Endodermal cell (in vitro differentiated cells): Measurements from ENCODE around the gene CHMP2A. TPM values are rescaled to one million over a fixed set of nuclear protein-coding genes. Genes with fewer than 3 reads are reported as not detected.
"Not testable (repeated sequence)": the region's sequence is repeated elsewhere in the genome, so short reads cannot be mapped to it uniquely, and the experiment has no call there.

Experiments used
- DNase-seq: peaks from one replicate; pipeline ENCODE4 v3.0.0-alpha.2; 2017
- H3K27ac ChIP-seq: 2 replicates; pipeline ENCODE4 v1.5.1; 2013; ENCODE audit warnings: mild to moderate bottlenecking, low read depth, low read length, moderate library complexity
- H3K27me3 ChIP-seq: 2 replicates; pipeline ENCODE4 v1.6.1; 2013; ENCODE audit warnings: mild to moderate bottlenecking, low read length, moderate library complexity; ENCODE audit not compliant: insufficient read depth, control insufficient read depth, poor library complexity, severe bottlenecking
- H3K36me3 ChIP-seq: 2 replicates; pipeline ENCODE4 v1.7.0; 2013; ENCODE audit warnings: mild to moderate bottlenecking, low read length, moderate library complexity; ENCODE audit not compliant: control insufficient read depth, insufficient read depth
- H3K4me1 ChIP-seq: one replicate; pipeline ENCODE4 v1.7.0; 2013; ENCODE audit warnings: low read length; ENCODE audit not compliant: control insufficient read depth, insufficient read depth
- H3K4me3 ChIP-seq: 2 replicates; pipeline ENCODE4 v1.5.1; 2013; ENCODE audit warnings: mild to moderate bottlenecking, low read length, moderate library complexity
- H3K9ac ChIP-seq: 2 replicates; pipeline ENCODE4 v1.6.1; 2013; ENCODE audit warnings: mild to moderate bottlenecking, low read length, moderate library complexity; ENCODE audit not compliant: poor library complexity, severe bottlenecking; ENCODE audit errors: extremely low read depth
- H3K9me3 ChIP-seq: 2 replicates; pipeline ENCODE4 v1.6.1; 2013; ENCODE audit warnings: mild to moderate bottlenecking, low read length, moderate library complexity; ENCODE audit not compliant: control insufficient read depth
- H3K27ac Mint-ChIP-seq: 2 replicates; pipeline ENCODE4 v1.8.0; 2020; ENCODE audit warnings: mixed read lengths
- H3K27me3 Mint-ChIP-seq: 2 replicates; pipeline ENCODE4 v1.8.0; 2021; ENCODE audit warnings: mild to moderate bottlenecking, mixed read lengths; ENCODE audit not compliant: insufficient read depth
- H3K36me3 Mint-ChIP-seq: 2 replicates; pipeline ENCODE4 v1.8.0; 2020; ENCODE audit warnings: low read depth, mixed read lengths
- H3K4me1 Mint-ChIP-seq: 2 replicates; pipeline ENCODE4 v1.8.0; 2020; ENCODE audit warnings: mixed read lengths
- H3K4me3 Mint-ChIP-seq: 2 replicates; pipeline ENCODE4 v1.8.0; 2020; ENCODE audit warnings: mild to moderate bottlenecking, moderate library complexity, mixed read lengths
- H3K9me3 Mint-ChIP-seq: 2 replicates; pipeline ENCODE4 v1.8.0; 2020; ENCODE audit warnings: mild to moderate bottlenecking, mixed read lengths
- CTCF ChIP-seq: fragments of 200-600 bp; sonication (generic); conservative IDR thresholded peaks from 2 replicates; pipeline ENCODE4 v1.5.0; 2021; ENCODE audit warnings: antibody characterized with exemption, mild to moderate bottlenecking
- WGBS, 2 experiments: methylation state at CpG; one replicate each; pipeline versions ENCODE4 v1.1.5 to v1.1.7; 2013; ENCODE audit warnings: missing lambda C conversion rate in 2 of 2, mixed read lengths in 1 of 2; ENCODE audit not compliant: insufficient coverage in 1 of 2, insufficient read length in 1 of 2; 5-methylcytosine and 5-hydroxymethylcytosine counted together
- total RNA-seq, 2 donors: library from RNA; stranded (reverse); fragmentation: NEBNext Ultra II Directional in 1 of 2; extraction: Animal tissue kit (Norgen Biotek cat#: 25700) in 1 of 2; gene quantifications; 2 replicates in 1 of 2; 3 replicates in 1 of 2; pipeline ENCODE4 v1.2.1, GENCODE V29; 2021

Gene CHMP2A
- total RNA-seq, 2 donors from 2014 or later: 97.7 to 147 TPM

- Histone ChIP-seq H3K4me3 (peak within 1 kb of the TSS; percentile 100), H3K9me3 (no peaks in the 10 kb centered on the region), H3K4me1 (peaks cover 4% of the 10 kb centered on the region), H3K27me3 (peaks cover 33% of the 10 kb centered on the region), H3K27ac (peak within 1 kb of the TSS; percentile 98), H3K9ac (peak within 1 kb of the TSS; percentile 87), H3K36me3 (peaks cover 38% of the 10 kb centered on the region)
- 0% methylated on average over 29 to 73 of the region's 73 CpGs for WGBS, 2 experiments
- H3K27ac Mint-ChIP-seq: peak within 1 kb of the TSS; percentile 100
- H3K36me3 Mint-ChIP-seq: peaks cover 37% of the 10 kb centered on the region
- peak within 1 kb of the TSS; percentile 98 for H3K4me3 Mint-ChIP-seq
- H3K27me3 Mint-ChIP-seq: peaks cover 35% of the 10 kb centered on the region
- H3K4me1 Mint-ChIP-seq: peaks cover 13% of the 10 kb centered on the region
- no peaks in the 10 kb centered on the region for H3K9me3 Mint-ChIP-seq
- DNase-seq: peak; percentile 99
- peak; percentile 34 for TF ChIP-seq CTCF
Measured at GRCh38 chr19:58543826-58544590, 10.9 kb downstream of the CHMP2A start, which contains the start of gene TRIM28. TRIM28 (plus strand) TSS chr19:58544064; CDS start chr19:58544758, 694 bp downstream.

- Mint-ChIP-seq H3K4me3 (peak overlapping the region; percentile 98), H3K36me3 (peaks cover 27% of the 10 kb centered on the region), H3K27me3 (peaks cover 38% of the 10 kb centered on the region), H3K4me1 (peaks cover 16% of the 10 kb centered on the region)
- H3K4me3 ChIP-seq, DNase-seq, H3K4me1 ChIP-seq, H3K9me3 ChIP-seq, H3K9ac ChIP-seq, H3K9me3 Mint-ChIP-seq, H3K27ac ChIP-seq, H3K27ac Mint-ChIP-seq: not testable (repeated sequence)
- Histone ChIP-seq H3K27me3 (peaks cover 37% of the 10 kb centered on the region), H3K36me3 (peaks cover 26% of the 10 kb centered on the region)
- WGBS, 2 experiments: 91 to 96% methylated on average over 10 to 18 of the region's 18 CpGs
Measured at GRCh38 chr19:58542641-58543372, 12.1 kb downstream of the CHMP2A start.

- H3K27ac Mint-ChIP-seq, H3K4me1 ChIP-seq, DNase-seq, H3K36me3 Mint-ChIP-seq, H3K9me3 Mint-ChIP-seq, H3K4me3 ChIP-seq, H3K9me3 ChIP-seq, H3K36me3 ChIP-seq, H3K9ac ChIP-seq, H3K4me1 Mint-ChIP-seq, H3K27ac ChIP-seq: not testable (repeated sequence)
- Mint-ChIP-seq H3K4me3 (peak overlapping the region; percentile 56), H3K27me3 (peaks cover 39% of the 10 kb centered on the region)
- H3K27me3 ChIP-seq: peaks cover 37% of the 10 kb centered on the region
Measured at GRCh38 chr19:58539169-58539559, 15.7 kb downstream of the CHMP2A start.
